HL-60 (cell line): ENCODE results near the gene GBX1.

Experiments
- DNase-seq, 2 experiments: peaks; one replicate each; pipeline ENCODE4 v3.0.0-alpha.2; 2010 to 2020; ENCODE audit warnings: low read depth in 1 of 2, low spot score in 1 of 2
- H3K27ac ChIP-seq: fragments of 250-450 bp; sonication (Bioruptor Pico); replicated peaks from 2 replicates; pipeline ENCODE4 v1.5.1; 2020; ENCODE audit warnings: mild to moderate bottlenecking, moderate library complexity
- H3K27me3 ChIP-seq: fragments of 250-450 bp; sonication (Bioruptor Pico); 2 replicates; pipeline ENCODE4 v1.5.1; 2021; ENCODE audit warnings: mild to moderate bottlenecking, moderate library complexity; ENCODE audit not compliant: insufficient read depth, poor library complexity, severe bottlenecking
- H3K4me3 ChIP-seq: replicated peaks from 2 replicates; pipeline ENCODE4 v1.5.1; 2011; ENCODE audit warnings: mild to moderate bottlenecking, control low read depth, low read length; ENCODE audit not compliant: insufficient read depth
- CTCF ChIP-seq: IDR thresholded peaks from one replicate; pipeline ENCODE4 v1.5.1; 2011; ENCODE audit warnings: low read length, control low read depth, inconsistent platforms; ENCODE audit not compliant: insufficient read depth
- GABPA ChIP-seq: IDR thresholded peaks from 2 replicates; pipeline ENCODE4 v1.6.1; 2012; ENCODE audit warnings: low read depth
- POLR2AphosphoS5 ChIP-seq: IDR thresholded peaks from 2 replicates; pipeline ENCODE4 v1.6.1; 2012; ENCODE audit warnings: low read depth
- REST ChIP-seq: IDR thresholded peaks from 2 replicates; pipeline ENCODE4 v1.6.1; 2012; ENCODE audit warnings: low read depth; ENCODE audit not compliant: insufficient replicate concordance
- SPI1 ChIP-seq: IDR thresholded peaks from 2 replicates; pipeline ENCODE4 v1.6.1; 2012; ENCODE audit warnings: low read depth, mild to moderate bottlenecking, borderline replicate concordance

GBX1 gene

DNA sequence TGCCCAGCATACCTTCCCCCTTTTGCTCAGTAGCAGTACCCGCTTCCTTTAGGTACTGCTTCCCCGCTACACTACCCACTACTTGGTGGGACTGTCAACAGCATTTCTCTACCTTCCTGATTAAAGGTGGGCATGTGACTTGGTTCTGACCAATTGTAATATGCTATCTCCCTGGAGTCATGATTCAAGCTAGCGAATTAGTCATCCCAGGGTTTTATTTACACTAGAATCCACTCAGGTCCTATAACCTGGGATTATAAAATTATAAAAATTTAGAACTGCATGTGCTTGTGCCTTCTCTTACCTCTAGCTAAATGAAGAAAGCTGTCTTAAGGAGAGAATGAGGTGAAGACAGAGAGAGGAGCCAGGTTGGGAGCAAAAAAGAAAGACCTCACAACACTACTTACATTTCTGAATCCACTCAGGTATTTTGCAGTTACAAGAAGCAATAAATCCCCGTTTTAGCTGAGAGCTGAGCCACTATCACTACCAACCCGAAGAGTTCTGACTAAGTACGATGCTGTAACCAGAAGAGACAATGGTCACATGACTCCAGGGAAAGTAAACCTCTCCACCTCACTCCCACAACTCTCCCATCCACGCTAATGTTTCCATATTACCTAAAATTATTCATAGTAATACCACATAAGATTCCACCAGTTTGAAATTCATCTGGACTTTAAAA, 9.7 kb downstream of the GBX1 start:
- Histone ChIP-seq H3K27me3 (peaks cover 28% of the 10 kb centered on the region), H3K4me3 (no peak overlapping the region), H3K27ac (no peak overlapping the region)
- TF ChIP-seq REST (no peak), CTCF (no peak), GABPA (no peak), SPI1 (no peak), POLR2AphosphoS5 (no peak)
- DNase-seq: no peak

DNA sequence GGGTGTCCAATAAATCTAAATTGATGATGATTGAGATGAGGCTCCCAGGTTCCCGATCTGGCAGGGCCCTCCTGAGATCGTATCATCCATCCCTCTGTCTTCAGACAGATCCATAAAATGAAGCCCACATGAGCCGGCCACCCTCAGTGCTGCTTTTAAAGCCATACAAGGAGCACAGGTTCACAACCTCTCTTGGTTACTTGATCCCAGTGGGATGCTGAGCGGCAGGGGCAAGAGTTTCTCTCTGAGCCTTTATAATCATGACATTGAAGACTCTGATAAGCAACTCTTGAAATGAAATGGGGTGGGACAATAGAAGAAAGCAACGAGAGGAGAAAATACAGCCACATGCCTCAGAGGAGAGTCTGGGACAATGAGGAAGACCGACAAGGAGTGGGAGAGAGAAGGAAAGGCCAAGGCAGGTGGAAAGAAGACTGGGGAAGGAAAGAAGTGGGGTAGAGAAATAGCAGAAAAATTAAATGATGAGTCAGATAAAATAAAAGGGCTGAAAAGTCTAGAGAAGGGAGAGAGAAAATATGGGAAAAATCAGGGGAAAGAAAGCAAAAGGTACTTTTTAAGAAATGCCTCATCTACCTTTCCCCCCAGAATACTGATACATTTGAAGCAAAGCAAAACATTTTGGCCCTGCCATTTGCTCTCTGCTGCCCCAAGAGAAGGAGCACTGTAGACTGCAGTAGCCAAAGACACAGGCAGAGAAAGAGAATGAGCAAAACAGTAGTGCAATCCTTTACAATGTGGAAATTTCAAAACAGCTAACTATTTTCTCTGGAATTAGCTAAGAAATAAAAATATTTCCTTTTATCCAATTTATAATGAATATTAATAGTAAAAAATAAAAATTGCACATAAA, 14.6 kb downstream of the GBX1 start:
- no peak for DNase-seq

More for the DNA sequence above, 14.6 kb downstream of the GBX1 start:
- H3K27me3 ChIP-seq: peaks cover 49% of the 10 kb centered on the region
- H3K27ac ChIP-seq: no peak overlapping the region
- no peak overlapping the region for H3K4me3 ChIP-seq
- no peak for TF ChIP-seq REST
- TF ChIP-seq POLR2AphosphoS5: no peak
- no peak for TF ChIP-seq SPI1
- TF ChIP-seq GABPA: no peak
- TF ChIP-seq CTCF: no peak
